ENCODE results near the gene MYMX. TPM values are rescaled to one million over a fixed set of nuclear protein-coding genes. Genes with fewer than 3 reads are reported as not detected.

Gene MYMX
- total and polyA plus RNA-seq, 2 of the 13 experiments (the other 11 are each of a cell fraction or from before 2014, with no cell fraction given): not detected

DNA sequence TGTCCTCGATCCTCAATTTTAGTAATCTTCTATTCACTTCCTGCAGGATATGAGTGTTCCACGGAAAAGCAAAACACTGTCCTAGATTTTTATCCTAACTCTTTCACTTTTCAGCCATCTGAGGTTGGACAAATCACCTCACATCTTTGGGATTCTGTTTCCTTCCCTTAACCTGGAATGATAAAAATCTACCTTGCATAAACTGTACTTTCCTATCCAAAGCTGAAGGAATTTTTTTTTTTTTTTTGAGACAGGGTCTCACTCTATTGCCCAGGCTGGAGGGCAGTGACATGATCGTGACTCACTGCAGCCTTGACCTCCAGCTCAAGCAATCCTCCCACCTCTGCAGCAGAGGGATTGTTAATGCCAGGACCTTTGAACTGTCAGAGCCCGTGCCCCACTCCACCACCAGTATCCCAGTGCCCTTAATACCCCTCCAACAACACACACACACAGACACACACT is 37.6 kb upstream of the MYMX start (continued):
- TF ChIP-seq ZBTB20 (CRISPR knock-in tag; IDR thresholded peaks at IDR 0.05; ENCODE audit: borderline replicate concordance, low read depth) (no peak), HBP1 (CRISPR knock-in tag; IDR thresholded peaks at IDR 0.05; ENCODE audit: low read depth) (no peak), PAWR (CRISPR knock-in tag; IDR thresholded peaks at IDR 0.05; ENCODE audit: borderline replicate concordance) (no peak), FOXK2 (IDR thresholded peaks at IDR 0.05) (no peak), MTA3 (CRISPR knock-in tag; IDR thresholded peaks at IDR 0.05) (no peak), ESRRA (CRISPR knock-in tag; IDR thresholded peaks at IDR 0.05; ENCODE audit: low read depth) (peak; percentile 59; the same call in 1 of the 2 replicates), FOXM1 (CRISPR knock-in tag; IDR thresholded peaks at IDR 0.05) (no peak), ZSCAN12 (CRISPR knock-in tag; IDR thresholded peaks at IDR 0.05) (no peak), NONO (IDR thresholded peaks at IDR 0.05) (no peak), NONO (CRISPR knock-in tag; conservative IDR thresholded peaks at IDR 0.05) (no peak), ZNF333 (CRISPR knock-in tag; IDR thresholded peaks at IDR 0.05; ENCODE audit: borderline replicate concordance) (no peak), ZNF10 (CRISPR knock-in tag; IDR thresholded peaks at IDR 0.05; ENCODE audit: borderline replicate concordance, low read depth) (no peak), USF2 (IDR thresholded peaks at IDR 0.05; ENCODE audit: low read depth, low read length) (no peak), USF2 (CRISPR knock-in tag; IDR thresholded peaks at IDR 0.05; ENCODE audit: borderline replicate concordance) (no peak), TIGD3 (CRISPR knock-in tag; IDR thresholded peaks at IDR 0.05; ENCODE audit: borderline replicate concordance) (no peak), SETDB1 (CRISPR knock-in tag; IDR thresholded peaks at IDR 0.05; ENCODE audit: borderline replicate concordance) (no peak), CC2D1A (CRISPR knock-in tag; IDR thresholded peaks at IDR 0.05) (no peak), ZNF572 (CRISPR knock-in tag; IDR thresholded peaks at IDR 0.05) (no peak), CHD2 (IDR thresholded peaks at IDR 0.05; ENCODE audit: low read depth, low read length) (no peak), SNAI1 (CRISPR knock-in tag; IDR thresholded peaks at IDR 0.05; ENCODE audit: borderline replicate concordance) (no peak), FOXA1 (IDR thresholded peaks at IDR 0.05) (no peak), FOXA1 (CRISPR knock-in tag; IDR thresholded peaks at IDR 0.05) (no peak), KDM4B (CRISPR knock-in tag; IDR thresholded peaks at IDR 0.05) (no peak), AKAP8 (CRISPR knock-in tag; IDR thresholded peaks at IDR 0.05) (no peak), ZNF780A (CRISPR knock-in tag; IDR thresholded peaks at IDR 0.05) (no peak), NFE2L2 (IDR thresholded peaks at IDR 0.05; ENCODE audit: low read length) (no peak), TGIF2 (CRISPR knock-in tag; IDR thresholded peaks at IDR 0.05) (no peak)
- TF ChIP-seq, protein P1, sequence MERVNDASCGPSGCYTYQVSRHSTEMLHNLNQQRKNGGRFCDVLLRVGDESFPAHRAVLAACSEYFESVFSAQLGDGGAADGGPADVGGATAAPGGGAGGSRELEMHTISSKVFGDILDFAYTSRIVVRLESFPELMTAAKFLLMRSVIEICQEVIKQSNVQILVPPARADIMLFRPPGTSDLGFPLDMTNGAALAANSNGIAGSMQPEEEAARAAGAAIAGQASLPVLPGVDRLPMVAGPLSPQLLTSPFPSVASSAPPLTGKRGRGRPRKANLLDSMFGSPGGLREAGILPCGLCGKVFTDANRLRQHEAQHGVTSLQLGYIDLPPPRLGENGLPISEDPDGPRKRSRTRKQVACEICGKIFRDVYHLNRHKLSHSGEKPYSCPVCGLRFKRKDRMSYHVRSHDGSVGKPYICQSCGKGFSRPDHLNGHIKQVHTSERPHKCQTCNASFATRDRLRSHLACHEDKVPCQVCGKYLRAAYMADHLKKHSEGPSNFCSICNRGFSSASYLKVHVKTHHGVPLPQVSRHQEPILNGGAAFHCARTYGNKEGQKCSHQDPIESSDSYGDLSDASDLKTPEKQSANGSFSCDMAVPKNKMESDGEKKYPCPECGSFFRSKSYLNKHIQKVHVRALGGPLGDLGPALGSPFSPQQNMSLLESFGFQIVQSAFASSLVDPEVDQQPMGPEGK (CRISPR knock-in tag; IDR thresholded peaks at IDR 0.05): no peak
